Muscle of back (tissue), 11 donors: Measurements from ENCODE around the gene FAM193A. TPM values are rescaled to one million over a fixed set of nuclear protein-coding genes. Genes with fewer than 3 reads are reported as not detected.
"Not testable (repeated sequence)": the region's sequence is repeated elsewhere in the genome, so short reads cannot be mapped to it uniquely, and the experiment has no call there.

Experiments
- DNase-seq, 3 donors: peaks; one replicate each; pipeline versions ENCODE4 v3.0.0 to v3.0.0-alpha.2; 2013
- polyA plus RNA-seq, 10 donors: library from polyadenylated mRNA; unstranded; fragments of 120-200 nt; gene quantifications; one replicate each; pipeline ENCODE4 v1.2.1, GENCODE V29; 2013; ENCODE audit not compliant: insufficient read length in 10 of 10

FAM193A gene
- polyA plus RNA-seq, 10 donors = 15.7 to 21.4 (median 17.4) TPM

DNA sequence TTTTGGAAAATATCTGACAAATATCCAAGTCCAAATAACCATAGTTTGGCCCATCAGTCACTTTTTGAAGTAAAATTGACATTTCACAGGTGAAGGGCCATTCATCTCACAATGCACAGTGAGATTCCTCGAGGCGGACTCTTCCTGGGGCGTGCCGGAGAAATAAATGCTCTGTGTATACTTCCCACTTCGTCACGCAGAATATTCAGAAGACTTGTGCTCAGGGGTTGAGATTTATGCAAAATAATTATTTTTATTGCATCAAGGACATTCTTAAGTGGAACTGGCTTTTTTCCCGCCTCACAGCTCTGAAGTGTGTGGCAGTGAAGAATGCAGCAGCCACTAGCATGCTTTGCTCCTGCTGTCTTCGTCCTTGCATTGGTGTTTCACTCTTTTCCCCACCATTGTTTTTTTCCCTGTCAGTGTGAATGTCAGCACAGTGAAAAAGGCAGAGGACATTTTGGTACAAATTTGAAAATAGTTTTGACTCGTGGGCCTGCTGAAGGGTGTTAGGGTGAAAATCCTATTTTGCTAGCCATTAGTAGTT, 70.6 kb downstream of the FAM193A start:
- no peak for DNase-seq

DNA sequence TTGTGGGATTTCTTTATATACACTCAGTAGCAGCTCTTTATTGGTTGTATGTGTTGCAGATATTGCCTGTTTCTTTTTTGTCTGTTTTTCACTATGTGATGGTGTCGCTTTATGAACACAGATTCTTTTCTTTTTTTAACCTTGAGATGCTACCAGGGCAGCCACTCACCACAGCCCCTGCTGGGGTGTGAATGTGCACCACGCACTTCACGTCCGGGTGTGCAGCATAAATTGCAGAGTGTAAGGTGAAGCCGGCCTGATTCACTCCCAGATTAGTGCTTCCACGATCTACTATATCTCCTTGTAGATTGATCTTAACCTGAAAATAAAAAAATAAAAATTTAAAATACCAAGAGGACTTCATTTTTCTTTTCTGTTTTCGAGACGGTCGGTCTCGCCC, 71.4 kb downstream of the FAM193A start:
- DNase-seq = no peak

DNA sequence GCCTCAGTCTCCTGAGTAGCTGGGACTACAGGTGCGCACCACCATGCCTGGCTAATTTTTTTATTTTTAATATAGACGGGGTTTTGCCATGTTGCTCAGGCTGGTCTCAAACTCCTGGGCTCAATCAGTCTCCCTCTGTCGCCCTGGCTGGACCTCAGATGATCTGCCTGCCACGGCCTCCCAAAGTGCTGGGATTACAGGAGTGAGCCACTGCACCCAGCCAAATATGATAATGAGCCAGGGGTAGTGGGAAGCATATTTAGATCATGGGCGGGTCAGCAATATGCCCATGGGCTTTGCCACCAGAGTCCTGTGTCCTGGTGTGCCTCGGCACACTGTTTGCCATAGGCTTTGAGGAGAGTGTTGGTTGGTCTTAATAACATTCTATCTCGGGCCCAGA, 71.8 kb downstream of the FAM193A start:
- DNase-seq = no peak

DNA sequence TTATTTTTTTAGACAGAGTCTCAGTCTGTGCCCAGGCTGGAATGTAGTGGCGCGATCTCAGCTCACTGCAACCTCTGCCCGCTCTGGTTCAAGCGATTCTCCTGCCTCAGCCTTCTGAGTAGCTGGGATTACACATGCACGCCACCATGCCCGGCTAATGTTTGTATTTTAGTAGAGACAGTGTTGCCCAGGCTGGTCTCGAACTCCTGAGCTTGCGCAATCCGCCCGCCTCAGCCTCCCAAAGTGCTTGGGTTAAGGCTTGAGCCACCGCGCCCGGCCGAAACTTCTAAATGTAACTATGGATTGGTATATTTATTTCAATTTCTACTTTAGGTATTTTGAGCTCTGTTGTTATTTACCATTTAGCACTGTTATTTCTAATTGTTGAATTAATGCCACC, 79.4 kb downstream of the FAM193A start:
- DNase-seq = no peak

DNA sequence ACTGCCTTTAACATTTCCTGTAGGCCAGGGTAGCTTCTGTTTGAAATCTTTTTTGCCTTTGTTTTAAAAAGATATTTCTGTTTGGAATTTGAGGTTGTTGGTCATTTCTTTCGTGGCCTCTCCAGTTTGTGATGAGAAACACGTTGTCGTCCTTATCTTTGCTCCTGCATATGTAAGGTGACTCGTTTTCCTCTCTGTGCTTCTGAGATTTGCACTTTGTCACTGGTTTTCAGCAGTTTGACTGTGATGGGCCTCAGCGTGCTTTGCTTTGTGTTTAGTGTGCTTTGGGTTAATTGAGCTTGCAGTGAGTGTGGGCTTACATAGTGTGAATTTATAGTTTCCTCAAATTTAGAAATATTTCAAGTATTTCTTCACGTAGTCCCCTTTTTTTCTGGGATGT, 81.5 kb downstream of the FAM193A start:
- no peak for DNase-seq

DNA sequence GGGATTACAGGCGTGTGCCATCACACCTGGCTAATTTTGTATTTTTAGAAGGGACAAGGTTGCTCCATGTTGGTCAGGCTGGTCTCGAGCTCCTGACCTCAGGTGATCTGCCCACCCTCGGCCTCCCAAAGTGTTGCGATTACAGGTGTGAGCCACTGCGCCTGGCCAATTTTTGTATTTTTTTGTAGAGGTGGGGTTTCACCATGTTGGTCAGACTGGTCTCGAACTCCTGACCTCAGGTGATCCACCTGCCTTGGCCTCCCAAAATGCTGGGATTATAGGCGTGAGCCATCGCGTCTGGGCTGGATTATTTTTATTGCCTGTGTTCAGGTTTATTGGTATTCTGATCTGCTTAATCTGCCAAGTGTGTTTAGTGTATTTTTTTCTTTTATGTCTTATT, 82.3 kb downstream of the FAM193A start:
- not testable (repeated sequence) for DNase-seq

DNA sequence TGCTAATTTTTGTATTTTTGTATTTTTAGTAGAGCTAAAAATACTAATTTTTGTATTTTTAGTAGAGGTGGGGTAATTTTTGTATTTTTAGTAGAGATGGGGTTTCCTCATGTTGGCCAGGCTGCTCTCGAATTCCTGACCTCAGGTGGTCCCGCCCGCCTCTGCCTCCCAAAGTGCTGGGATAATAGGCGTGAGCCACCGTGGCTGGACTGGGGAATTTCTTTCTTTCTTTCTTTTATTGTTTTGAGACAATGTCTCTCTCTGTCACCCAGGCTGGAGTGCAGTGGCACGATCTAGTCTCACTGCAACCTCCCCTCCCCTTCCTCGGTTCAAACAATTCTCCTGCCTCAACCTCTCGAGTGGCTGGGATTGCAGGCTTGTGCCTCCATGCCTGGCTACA, 83.0 kb downstream of the FAM193A start:
- DNase-seq = no peak

DNA sequence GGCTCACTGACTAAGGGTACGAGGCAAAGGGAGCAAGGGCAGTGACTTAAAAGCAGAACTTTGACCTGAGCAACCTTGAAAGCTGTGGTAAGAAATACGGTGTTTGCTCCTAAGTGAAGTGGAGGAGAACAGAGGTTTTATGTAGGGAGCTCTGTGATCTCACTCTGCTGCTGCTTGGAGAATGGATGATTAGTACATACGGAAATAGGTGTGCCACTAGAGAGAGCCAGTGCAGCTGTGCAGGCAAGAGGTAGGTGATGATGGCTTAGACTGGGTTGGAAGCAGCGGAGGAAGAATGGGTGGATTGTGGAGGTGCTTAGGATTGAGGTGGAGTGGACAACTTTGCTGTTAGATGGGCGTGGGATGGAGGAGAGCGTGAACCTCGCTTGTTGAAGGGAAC, 85.0 kb downstream of the FAM193A start:
- no peak for DNase-seq

DNA sequence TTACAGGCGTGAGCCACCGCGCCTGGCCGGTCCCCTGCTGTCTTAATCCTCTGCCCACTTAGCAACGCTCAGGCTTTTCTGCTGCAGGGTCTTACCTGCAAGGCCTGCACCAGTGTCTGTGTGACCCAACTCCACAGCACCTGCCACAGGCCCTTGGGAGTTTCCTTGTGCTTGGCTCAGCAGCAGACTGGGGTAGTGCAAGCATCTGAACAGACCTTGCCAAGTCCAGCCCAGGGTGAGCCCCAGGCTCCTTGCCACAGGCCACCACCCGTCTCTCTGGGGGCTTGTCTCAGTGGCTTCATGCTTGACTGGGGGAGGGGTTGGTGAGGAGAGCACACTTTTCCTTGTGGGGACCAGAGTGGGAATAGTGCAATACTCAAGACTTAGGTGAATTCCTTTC, 87.0 kb downstream of the FAM193A start:
- DNase-seq = no peak

DNA sequence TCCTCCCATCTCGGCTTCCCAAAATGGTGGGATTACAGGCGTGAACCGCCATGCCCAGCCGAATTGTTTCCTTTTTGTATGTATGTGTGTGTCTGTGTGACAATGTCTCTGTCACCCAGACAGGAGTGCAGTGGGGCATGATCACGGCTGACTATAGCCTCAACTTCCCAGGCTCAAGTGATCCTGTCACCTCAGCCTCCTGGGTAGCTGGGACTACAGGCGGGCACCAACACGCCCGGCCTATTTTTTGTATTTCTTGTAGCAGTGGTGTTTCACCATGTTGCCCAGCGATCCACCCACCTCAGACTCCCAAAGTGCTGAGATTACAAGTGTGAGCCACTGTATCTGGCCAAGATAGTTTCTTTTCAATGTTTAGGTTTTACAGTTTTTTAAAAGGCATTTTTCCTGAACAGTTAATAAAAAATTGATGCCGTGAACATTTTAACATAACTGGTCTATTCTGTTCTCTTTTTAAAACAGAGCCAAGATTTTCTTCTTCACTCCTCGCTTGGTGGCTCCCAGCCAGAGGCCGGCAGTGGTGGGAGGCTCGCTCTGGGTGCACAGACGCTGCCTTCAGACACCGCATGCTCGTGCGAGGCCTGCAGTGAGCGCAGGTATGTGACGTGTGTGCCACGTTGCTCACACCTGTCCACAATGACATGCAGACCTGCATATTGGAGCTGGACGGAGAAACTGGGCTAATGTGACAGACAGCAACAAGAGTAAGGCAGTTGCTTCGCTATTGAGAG, 88.5 kb downstream of the FAM193A start:
- peak in 2 of 3 donors; percentile 27 to 52 for DNase-seq

DNA sequence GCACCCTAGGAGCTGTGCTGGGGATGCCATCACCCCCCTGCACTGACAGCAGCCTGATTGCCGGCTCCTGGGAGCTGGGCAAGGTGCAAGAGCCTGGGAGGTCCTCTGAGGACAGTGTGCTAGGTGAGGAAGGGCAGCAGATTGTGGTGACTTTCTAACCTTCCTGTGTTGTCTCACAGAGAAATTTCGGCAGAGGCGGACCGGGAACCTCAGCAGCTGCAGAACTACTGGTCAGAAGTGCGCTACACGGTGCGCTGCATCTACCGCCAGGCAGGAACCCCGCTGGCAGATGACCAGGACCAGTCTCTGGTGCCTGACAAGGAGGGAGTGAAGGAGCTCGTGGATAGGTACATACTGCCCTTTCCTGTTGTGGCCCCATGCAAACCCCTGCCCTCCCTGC, 89.8 kb downstream of the FAM193A start:
- DNase-seq = no peak

DNA sequence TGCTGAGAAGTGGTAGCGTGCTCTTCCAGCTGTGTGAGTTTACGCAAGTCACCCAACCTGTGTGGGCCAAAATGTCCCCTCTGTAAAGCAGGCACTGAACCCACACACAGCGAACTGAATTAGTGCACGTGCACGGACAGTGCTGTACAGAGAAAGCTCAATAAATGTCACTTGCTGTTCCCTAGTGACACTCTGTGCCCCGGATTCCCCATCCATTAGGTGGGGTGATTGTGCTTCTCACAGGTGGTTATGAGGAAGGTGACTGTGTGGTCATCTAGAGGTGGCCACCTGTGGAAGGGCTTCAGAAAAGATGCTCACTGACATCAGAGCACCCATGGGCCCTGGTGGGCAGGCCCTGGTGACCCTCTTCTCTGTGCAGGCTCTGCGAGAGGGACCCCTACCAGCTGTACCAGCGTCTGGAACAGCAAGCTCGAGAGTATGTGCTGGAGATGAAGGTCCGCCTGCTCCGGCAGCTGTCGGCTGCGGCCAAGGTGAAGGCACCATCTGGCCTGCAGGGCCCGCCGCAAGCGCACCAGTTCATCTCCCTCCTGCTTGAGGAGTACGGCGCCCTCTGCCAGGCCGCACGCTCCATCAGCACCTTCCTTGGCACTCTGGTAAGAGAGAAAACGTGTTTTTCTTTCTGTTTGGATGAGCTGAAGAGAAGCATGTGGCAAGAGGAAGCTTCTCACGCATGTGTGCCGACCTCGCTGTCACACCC, 94.3 kb downstream of the FAM193A start:
- no peak for DNase-seq

DNA sequence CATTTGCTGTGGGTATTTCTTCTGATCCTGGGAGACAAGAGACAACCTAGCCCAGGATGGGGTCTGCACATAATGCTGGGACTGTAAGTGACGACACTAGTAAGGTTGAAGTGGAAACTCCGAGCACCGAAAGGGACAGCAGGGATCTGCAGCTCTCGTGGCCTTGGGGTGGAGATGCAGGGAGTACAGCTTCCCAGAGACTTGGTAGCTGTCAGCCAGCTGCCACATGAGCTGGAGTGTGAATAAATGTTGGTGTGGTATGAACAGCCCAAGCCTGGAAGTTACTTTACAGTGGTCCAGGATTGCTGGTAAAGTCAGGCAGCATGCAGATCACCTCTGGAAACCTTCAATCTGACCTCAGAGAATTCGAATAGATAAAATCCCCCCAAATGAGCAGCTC, 97.6 kb downstream of the FAM193A start:
- DNase-seq = no peak

DNA sequence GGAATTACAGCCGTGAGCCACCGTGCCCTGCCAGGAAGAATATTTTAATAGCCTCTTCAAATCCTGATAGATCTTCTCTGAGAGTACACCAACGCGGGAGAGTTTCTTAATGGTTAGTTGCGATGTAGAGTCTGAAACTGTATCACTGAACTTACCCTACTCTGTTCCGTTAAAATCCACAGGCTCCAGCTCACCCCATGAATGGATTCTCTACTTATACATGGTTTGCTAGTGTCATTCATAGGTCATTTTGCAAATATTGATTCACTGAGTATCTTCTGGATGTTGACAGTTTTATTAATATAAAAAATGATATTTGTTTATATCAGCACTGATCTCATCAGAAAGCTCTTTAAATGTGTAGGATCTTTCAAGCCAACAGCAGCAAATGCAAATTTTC, 99.9 kb downstream of the FAM193A start:
- no peak for DNase-seq

DNA sequence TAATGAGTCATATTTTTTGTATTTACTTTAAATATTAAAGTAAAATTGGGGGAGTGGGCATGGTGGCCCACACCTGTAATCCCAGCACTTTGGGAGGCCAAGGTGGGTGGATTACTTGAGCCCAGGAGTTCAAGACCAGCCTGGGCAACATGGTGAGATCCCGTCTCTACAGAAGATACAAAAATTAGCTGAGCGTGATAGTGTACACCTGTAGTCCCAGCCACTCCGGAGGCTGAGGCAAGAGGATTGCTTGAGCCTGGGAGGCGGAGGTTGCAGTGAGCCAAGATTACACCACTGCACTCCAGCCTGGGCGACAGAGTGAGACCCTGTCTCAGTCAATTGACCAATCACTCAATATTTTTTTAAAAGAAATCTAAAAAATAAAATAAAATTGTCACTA, 100.5 kb downstream of the FAM193A start:
- not testable (repeated sequence) for DNase-seq

DNA sequence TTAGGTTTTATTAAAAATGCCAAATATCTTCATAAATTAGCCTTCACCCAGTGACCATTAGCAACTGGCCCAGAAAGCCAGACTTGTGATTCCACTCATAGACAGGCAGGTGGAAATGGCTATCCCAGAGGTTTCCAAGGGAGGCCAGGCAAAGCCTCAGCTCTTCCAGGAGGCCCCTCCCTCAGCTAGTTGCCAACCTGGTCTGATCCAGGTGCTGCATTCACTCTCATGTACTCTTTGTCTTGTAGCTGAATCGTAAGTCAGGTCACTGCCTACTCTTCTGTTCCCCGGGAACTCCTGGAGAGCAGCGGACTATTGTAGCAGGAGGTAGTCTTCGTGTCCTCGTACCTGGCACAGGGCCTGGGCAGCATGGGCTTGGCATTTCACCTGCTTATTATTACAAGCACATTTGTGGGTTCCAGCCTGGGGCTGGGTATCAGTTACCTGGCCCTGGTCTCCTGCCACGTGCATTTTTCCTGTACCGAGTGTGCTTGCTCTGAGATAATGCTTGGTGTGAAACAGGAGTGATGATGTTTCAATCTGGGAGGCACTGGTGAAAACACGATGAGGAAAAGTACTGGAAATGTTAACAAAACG, 101.6 kb downstream of the FAM193A start:
- no peak for DNase-seq

DNA sequence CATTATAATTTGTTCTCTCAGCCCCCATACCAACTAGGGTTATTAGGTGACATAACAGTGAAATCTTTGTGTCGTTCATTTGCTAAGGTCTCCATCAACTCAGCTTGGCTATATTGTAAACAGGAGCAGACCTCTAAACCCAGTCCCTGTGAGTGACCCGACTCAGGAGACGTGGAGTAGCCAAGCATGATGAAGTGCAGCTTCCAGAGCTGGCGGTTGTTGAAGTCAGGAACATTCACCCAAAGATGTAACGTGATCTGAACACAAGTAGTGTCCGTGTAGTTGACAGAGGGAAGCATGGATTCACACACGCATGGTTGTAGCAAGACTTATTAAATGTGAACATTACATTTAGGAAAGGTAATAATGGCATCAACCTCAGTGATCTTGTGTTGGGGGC, 102.3 kb downstream of the FAM193A start:
- no peak for DNase-seq

DNA sequence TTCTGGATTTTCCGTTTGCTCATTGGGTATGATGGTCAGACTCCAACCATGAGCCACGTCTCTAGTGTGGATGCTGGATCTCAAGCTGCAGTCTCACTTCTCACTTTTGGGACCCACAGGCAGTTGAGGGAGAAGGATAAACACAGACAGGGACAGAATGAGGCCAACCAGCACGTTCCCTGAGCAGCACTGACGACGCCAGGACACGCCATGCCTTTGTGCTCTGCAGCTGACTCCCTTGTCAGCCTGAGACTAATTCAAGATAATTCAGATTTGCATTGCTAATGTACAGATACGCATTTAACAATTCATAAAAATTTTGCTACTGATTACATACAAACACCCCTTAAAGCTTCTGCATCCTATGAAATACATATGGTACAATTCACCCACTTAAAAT, 106.5 kb downstream of the FAM193A start:
- no peak for DNase-seq

DNA sequence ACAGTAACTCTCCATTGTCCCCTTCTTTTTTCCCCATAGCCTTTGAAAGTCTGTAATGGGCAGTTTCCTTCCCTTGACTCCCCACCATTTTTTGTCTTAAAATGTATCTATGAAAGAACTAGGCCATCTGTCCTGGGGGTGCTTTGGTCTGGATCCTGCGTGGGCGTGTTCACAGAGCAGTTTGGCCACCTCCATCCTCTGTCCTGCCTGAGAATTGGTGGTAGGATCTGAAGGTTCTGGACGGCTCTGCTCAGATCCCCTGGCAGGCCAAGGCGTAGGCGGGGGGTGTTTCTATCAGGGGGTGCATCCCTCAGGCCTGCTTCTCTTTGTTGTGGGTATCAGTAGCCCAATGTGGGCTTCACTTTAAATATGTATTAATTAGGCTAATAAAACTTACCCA, 107.1 kb downstream of the FAM193A start:
- no peak for DNase-seq

DNA sequence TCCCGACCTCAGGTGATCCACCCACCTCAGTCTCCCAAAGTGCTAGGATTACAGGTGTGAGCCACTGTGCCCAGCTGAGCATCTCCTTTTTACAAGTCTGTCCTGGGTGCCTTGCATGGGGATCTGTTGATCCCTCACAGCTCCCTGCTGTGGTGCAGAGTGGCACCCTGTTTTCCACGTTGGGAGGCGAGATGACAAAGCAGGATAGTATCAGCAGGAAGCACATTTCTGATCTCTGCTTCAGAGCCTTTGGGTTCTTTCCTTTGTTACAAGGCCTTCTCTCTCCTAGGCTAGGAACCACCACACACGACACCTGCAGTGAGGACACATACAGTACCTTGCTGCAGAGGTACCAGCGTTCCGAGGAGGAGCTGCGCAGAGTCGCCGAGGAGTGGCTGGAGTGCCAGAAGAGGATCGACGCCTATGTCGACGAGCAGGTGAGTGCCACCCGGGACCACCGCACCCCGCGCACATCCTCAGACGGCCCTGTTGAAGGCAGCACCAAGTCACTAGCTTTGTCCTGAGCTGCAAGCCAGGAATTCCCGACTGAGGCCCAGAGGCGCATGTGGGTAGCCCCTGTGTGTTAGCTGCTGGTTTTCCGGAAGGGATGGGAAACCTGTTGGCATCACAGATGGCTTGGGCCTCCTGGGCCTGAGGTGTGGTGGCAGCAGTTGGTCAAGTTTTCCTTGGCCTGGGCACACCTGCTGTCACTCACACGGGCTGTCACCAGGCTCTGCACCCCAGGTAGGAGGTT, 110.1 kb downstream of the FAM193A start:
- no peak for DNase-seq

DNA sequence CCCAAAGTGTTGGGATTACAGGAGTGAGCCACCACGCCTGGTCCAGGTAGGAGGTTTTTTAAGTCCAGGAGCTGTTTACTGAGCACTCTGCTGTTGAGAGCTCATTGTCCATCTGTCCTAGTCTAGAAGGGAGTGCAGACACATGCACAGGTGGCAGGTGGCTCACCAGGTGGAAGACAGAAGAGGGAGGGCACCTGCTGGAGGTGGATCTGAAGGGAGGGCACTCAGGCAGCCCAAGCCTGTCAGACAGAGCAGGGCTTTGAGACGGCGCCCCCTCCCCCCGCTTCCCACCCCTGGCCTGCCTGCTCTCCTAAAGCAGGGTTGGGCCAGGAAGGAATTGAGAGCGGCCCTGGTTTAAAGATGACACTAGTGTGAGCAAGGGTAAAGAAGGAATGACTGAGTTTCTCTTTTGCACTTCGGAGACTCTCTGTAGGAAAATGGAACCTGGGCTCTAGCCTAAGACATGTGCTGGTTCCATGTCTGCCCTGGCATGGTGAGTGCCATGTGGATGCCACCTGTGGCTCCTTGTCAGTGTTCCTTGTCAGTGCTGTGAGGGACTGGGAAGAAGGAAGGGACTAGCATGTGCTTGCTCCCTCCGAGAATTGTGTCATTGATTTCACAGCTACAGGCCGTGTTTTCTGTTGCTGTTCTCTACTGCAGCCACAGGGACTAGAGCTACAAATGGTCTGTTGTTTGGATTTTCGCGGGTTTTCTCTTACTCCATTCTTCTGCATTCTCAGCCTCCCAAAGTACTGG, 111.1 kb downstream of the FAM193A start:
- DNase-seq = no peak
